ENCODE results near the gene LRP1-AS. TPM values are rescaled to one million over a fixed set of nuclear protein-coding genes. Genes with fewer than 3 reads are reported as not detected.

LRP1-AS gene
- total RNA-seq, 1 experiment from 2014 or later, result not detected

DNA sequence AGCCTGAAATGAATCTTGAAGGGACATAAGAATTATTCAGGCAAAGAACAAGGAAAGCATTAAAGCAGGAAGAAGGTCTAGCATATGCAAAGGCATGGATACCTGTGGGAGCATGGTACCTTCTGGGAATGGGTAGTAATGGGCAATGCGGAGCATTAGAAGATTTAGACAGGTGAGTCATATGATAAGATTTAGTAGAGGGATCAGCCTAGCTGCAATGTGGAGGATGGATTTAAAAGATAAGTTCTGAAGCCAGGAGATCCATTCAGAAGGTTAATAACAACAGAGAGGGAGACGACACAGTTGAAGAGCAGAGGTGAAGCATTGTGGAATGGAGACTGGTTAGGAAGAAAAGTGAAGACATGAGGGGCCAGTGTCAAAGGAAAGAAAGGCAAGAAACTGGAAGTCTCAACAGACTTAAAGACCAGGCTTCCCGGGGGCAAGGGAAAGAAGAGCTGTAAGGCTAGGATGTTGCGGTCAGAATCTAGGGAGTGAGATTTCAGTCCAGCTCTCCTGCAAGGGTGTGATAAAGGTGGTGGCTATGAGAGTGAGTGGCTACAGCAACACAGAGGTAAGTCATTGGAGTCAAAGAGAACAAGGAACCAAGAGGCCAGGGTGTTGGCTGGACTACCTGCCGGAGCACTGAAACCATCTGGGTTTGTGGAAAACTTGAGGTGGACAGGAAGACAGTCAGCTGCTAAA is 30.7 kb downstream of the LRP1-AS start:
- TF ChIP-seq FOXK1 (CRISPR knock-in tag; IDR thresholded peaks at IDR 0.05), result no peak
- no peak for TF ChIP-seq ZNF232 (CRISPR knock-in tag; IDR thresholded peaks at IDR 0.05)
- TF ChIP-seq NFYB (CRISPR knock-in tag; conservative IDR thresholded peaks at IDR 0.05; ENCODE audit: low read depth), result no peak
- no peak for TF ChIP-seq ELF4 (CRISPR knock-in tag; IDR thresholded peaks at IDR 0.05; ENCODE audit: low read depth)
- TF ChIP-seq, protein P1, sequence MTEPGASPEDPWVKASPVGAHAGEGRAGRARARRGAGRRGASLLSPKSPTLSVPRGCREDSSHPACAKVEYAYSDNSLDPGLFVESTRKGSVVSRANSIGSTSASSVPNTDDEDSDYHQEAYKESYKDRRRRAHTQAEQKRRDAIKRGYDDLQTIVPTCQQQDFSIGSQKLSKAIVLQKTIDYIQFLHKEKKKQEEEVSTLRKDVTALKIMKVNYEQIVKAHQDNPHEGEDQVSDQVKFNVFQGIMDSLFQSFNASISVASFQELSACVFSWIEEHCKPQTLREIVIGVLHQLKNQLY (CRISPR knock-in tag; IDR thresholded peaks at IDR 0.05), result no peak
- TF ChIP-seq, protein P2, sequence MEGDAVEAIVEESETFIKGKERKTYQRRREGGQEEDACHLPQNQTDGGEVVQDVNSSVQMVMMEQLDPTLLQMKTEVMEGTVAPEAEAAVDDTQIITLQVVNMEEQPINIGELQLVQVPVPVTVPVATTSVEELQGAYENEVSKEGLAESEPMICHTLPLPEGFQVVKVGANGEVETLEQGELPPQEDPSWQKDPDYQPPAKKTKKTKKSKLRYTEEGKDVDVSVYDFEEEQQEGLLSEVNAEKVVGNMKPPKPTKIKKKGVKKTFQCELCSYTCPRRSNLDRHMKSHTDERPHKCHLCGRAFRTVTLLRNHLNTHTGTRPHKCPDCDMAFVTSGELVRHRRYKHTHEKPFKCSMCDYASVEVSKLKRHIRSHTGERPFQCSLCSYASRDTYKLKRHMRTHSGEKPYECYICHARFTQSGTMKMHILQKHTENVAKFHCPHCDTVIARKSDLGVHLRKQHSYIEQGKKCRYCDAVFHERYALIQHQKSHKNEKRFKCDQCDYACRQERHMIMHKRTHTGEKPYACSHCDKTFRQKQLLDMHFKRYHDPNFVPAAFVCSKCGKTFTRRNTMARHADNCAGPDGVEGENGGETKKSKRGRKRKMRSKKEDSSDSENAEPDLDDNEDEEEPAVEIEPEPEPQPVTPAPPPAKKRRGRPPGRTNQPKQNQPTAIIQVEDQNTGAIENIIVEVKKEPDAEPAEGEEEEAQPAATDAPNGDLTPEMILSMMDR (IDR thresholded peaks at IDR 0.05), result no peak
- no peak for TF ChIP-seq KAT7 (CRISPR knock-in tag; IDR thresholded peaks at IDR 0.05; ENCODE audit: borderline replicate concordance)
- TF ChIP-seq, protein P3, sequence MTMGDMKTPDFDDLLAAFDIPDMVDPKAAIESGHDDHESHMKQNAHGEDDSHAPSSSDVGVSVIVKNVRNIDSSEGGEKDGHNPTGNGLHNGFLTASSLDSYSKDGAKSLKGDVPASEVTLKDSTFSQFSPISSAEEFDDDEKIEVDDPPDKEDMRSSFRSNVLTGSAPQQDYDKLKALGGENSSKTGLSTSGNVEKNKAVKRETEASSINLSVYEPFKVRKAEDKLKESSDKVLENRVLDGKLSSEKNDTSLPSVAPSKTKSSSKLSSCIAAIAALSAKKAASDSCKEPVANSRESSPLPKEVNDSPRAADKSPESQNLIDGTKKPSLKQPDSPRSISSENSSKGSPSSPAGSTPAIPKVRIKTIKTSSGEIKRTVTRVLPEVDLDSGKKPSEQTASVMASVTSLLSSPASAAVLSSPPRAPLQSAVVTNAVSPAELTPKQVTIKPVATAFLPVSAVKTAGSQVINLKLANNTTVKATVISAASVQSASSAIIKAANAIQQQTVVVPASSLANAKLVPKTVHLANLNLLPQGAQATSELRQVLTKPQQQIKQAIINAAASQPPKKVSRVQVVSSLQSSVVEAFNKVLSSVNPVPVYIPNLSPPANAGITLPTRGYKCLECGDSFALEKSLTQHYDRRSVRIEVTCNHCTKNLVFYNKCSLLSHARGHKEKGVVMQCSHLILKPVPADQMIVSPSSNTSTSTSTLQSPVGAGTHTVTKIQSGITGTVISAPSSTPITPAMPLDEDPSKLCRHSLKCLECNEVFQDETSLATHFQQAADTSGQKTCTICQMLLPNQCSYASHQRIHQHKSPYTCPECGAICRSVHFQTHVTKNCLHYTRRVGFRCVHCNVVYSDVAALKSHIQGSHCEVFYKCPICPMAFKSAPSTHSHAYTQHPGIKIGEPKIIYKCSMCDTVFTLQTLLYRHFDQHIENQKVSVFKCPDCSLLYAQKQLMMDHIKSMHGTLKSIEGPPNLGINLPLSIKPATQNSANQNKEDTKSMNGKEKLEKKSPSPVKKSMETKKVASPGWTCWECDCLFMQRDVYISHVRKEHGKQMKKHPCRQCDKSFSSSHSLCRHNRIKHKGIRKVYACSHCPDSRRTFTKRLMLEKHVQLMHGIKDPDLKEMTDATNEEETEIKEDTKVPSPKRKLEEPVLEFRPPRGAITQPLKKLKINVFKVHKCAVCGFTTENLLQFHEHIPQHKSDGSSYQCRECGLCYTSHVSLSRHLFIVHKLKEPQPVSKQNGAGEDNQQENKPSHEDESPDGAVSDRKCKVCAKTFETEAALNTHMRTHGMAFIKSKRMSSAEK (CRISPR knock-in tag; IDR thresholded peaks at IDR 0.05; ENCODE audit: borderline replicate concordance), result no peak
- no peak for TF ChIP-seq ATF1 (CRISPR knock-in tag; IDR thresholded peaks at IDR 0.05)
- TF ChIP-seq JAZF1 (CRISPR knock-in tag; IDR thresholded peaks at IDR 0.05), result no peak
- TF ChIP-seq, protein P4, sequence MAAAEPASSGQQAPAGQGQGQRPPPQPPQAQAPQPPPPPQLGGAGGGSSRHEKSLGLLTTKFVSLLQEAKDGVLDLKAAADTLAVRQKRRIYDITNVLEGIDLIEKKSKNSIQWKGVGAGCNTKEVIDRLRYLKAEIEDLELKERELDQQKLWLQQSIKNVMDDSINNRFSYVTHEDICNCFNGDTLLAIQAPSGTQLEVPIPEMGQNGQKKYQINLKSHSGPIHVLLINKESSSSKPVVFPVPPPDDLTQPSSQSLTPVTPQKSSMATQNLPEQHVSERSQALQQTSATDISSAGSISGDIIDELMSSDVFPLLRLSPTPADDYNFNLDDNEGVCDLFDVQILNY (CRISPR knock-in tag; IDR thresholded peaks at IDR 0.05), result no peak
- TF ChIP-seq EMX1 (CRISPR knock-in tag; IDR thresholded peaks at IDR 0.05), result no peak
- no peak for TF ChIP-seq ZNF396 (CRISPR knock-in tag; IDR thresholded peaks at IDR 0.05; ENCODE audit: borderline replicate concordance)
- TF ChIP-seq, protein P5, sequence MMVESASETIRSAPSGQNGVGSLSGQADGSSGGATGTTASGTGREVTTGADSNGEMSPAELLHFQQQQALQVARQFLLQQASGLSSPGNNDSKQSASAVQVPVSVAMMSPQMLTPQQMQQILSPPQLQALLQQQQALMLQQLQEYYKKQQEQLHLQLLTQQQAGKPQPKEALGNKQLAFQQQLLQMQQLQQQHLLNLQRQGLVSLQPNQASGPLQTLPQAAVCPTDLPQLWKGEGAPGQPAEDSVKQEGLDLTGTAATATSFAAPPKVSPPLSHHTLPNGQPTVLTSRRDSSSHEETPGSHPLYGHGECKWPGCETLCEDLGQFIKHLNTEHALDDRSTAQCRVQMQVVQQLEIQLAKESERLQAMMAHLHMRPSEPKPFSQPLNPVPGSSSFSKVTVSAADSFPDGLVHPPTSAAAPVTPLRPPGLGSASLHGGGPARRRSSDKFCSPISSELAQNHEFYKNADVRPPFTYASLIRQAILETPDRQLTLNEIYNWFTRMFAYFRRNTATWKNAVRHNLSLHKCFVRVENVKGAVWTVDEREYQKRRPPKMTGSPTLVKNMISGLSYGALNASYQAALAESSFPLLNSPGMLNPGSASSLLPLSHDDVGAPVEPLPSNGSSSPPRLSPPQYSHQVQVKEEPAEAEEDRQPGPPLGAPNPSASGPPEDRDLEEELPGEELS (CRISPR knock-in tag; IDR thresholded peaks at IDR 0.05), result no peak
- TF ChIP-seq FOXP1 (CRISPR knock-in tag; IDR thresholded peaks at IDR 0.05; ENCODE audit: borderline replicate concordance), result no peak
- no peak for TF ChIP-seq NR1H2 (CRISPR knock-in tag; IDR thresholded peaks at IDR 0.05)
- TF ChIP-seq NFE2L1 (CRISPR knock-in tag; IDR thresholded peaks at IDR 0.05), result no peak
- TF ChIP-seq, protein P6, sequence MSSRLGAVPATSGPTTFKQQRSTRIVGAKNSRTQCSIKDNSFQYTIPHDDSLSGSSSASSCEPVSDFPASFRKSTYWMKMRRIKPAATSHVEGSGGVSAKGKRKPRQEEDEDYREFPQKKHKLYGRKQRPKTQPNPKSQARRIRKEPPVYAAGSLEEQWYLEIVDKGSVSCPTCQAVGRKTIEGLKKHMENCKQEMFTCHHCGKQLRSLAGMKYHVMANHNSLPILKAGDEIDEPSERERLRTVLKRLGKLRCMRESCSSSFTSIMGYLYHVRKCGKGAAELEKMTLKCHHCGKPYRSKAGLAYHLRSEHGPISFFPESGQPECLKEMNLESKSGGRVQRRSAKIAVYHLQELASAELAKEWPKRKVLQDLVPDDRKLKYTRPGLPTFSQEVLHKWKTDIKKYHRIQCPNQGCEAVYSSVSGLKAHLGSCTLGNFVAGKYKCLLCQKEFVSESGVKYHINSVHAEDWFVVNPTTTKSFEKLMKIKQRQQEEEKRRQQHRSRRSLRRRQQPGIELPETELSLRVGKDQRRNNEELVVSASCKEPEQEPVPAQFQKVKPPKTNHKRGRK (CRISPR knock-in tag; IDR thresholded peaks at IDR 0.05; ENCODE audit: borderline replicate concordance), result no peak
- no peak for TF ChIP-seq RORB (CRISPR knock-in tag; IDR thresholded peaks at IDR 0.05)
- H3K4me3 Mint-ChIP-seq, result no peak overlapping the region
- H3K27me3 Mint-ChIP-seq (ENCODE audit: low read depth), result no peaks in the 10 kb centered on the region; the same call in 1 of the 2 replicates
- ATAC-seq, result no peak
- H3K9me3 Mint-ChIP-seq, result 0 out of 2 replicates have a peak, but pooled peaks cover 3% of the 10 kb centered on the region
- H3K36me3 Mint-ChIP-seq, result no peaks in the 10 kb centered on the region
- peaks cover 9% of the 10 kb centered on the region for H3K4me1 Mint-ChIP-seq
- H3K27ac Mint-ChIP-seq, result no peak overlapping the region
- DNase-seq (ENCODE audit: low spot score), result no peak
- CTCF ChIA-PET, result interaction anchor here (0.5 to 2.0 kb wide), 11 partner anchors 8 to 336 kb away, joined by 3 to 21 read pairs (median 3); partner anchors contain the start of gene LRP1
- POLR2A ChIA-PET, result interaction anchor here (2.0 kb wide), 1 partner anchor 29 kb away, joined by 4 read pairs; no protein-coding TSS in a partner anchor

Measured in WTC11 (cell line).